IPS-20b (cell line): ENCODE measurements around the gene ETV3L.
A peak's percentile ranks its signal among the peaks of the same experiment; 100 is the strongest.

Experiments used
- H3K27ac ChIP-seq: one replicate; pipeline ENCODE4 v1.5.1; 2013; ENCODE audit warnings: low read length
- H3K27me3 ChIP-seq: 2 replicates; pipeline ENCODE4 v1.6.1; 2013; ENCODE audit warnings: mild to moderate bottlenecking, low read length, inconsistent platforms; ENCODE audit not compliant: insufficient read depth
- H3K36me3 ChIP-seq: 2 replicates; pipeline ENCODE4 v1.6.1; 2013; ENCODE audit warnings: low read depth, mild to moderate bottlenecking, inconsistent platforms, low read length, moderate library complexity; ENCODE audit not compliant: insufficient read depth
- H3K4me1 ChIP-seq: 2 replicates; pipeline ENCODE4 v1.6.1; 2013; ENCODE audit warnings: mild to moderate bottlenecking, control low read depth, inconsistent platforms, low read length, moderate library complexity; ENCODE audit not compliant: insufficient read depth
- H3K4me3 ChIP-seq: 2 replicates; pipeline ENCODE4 v1.5.1; 2013; ENCODE audit warnings: mild to moderate bottlenecking, low read length, inconsistent platforms
- H3K9ac ChIP-seq: 2 replicates; pipeline ENCODE4 v1.6.1; 2013; ENCODE audit warnings: low read depth, mild to moderate bottlenecking, inconsistent platforms, low read length, moderate library complexity
- H3K9me3 ChIP-seq: 2 replicates; pipeline ENCODE4 v1.6.1; 2013; ENCODE audit warnings: mild to moderate bottlenecking, low read depth, low read length, inconsistent platforms; ENCODE audit not compliant: insufficient read depth

ETV3L gene

GRCh38 chr1:157138220-157139051 is 38.8 kb upstream of the ETV3L start, which contains the start of gene ETV3:
TSS of gene ETV3 (minus strand) at chr1:157138395. CDS start at chr1:157136352, 2,043 bp downstream.
- H3K27ac ChIP-seq = peak within 1 kb of the TSS; percentile 73
- peaks cover 27% of the 10 kb centered on the region for H3K36me3 ChIP-seq
- peak within 1 kb of the TSS; percentile 91 for H3K4me3 ChIP-seq
- H3K27me3 ChIP-seq = peaks cover 4% of the 10 kb centered on the region; the same call in 1 of the 2 replicates
- no peaks in the 10 kb centered on the region for H3K9me3 ChIP-seq
- peaks cover 29% of the 10 kb centered on the region for H3K4me1 ChIP-seq
- H3K9ac ChIP-seq = peak within 1 kb of the TSS; percentile 83

- peaks cover 29% of the 10 kb centered on the region for H3K4me1 ChIP-seq
- H3K4me3 ChIP-seq = peak overlapping the region; percentile 91
- H3K27ac ChIP-seq = peak overlapping the region; percentile 24
- no peaks in the 10 kb centered on the region for H3K9me3 ChIP-seq
- H3K36me3 ChIP-seq = peaks cover 35% of the 10 kb centered on the region
- H3K9ac ChIP-seq = peak overlapping the region; percentile 83
- H3K27me3 ChIP-seq = peaks cover 4% of the 10 kb centered on the region; the same call in 1 of the 2 replicates
Observed at GRCh38 chr1:157137408-157138219, 38.0 kb upstream of the ETV3L start.

GRCh38 chr1:157137046-157137407 is 37.4 kb upstream of the ETV3L start:
- Histone ChIP-seq H3K9me3 (no peaks in the 10 kb centered on the region), H3K27me3 (peaks cover 4% of the 10 kb centered on the region; the same call in 1 of the 2 replicates), H3K4me1 (peaks cover 29% of the 10 kb centered on the region), H3K9ac (peak overlapping the region; percentile 83; the same call in 1 of the 2 replicates), H3K27ac (no peak overlapping the region), H3K4me3 (peak overlapping the region; percentile 91), H3K36me3 (peaks cover 41% of the 10 kb centered on the region)

DNA sequence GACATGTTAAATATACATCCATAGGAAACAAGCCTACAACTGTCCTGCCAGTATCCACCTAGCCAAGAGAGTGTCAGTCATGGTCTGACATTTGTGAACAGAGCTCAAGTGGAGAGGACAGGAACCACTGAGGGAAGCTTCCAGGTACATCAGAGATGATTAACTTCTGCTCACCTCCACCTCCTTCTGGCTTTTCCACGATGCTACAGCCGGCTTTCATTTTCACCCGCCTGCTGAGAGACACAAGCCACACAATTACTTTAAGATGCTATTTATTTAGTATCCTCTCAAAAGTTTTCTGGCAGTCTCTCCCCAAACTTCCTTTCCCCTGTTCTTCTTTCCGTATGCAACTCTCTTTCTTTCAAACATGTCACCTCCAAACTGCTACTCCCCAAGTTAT is 36.5 kb upstream of the ETV3L start:
- Histone ChIP-seq H3K9me3 (no peaks in the 10 kb centered on the region), H3K27ac (no peak overlapping the region), H3K27me3 (peaks cover 4% of the 10 kb centered on the region; the same call in 1 of the 2 replicates), H3K9ac (no peak overlapping the region), H3K4me3 (no peak overlapping the region), H3K36me3 (peaks cover 50% of the 10 kb centered on the region), H3K4me1 (peaks cover 29% of the 10 kb centered on the region)

DNA sequence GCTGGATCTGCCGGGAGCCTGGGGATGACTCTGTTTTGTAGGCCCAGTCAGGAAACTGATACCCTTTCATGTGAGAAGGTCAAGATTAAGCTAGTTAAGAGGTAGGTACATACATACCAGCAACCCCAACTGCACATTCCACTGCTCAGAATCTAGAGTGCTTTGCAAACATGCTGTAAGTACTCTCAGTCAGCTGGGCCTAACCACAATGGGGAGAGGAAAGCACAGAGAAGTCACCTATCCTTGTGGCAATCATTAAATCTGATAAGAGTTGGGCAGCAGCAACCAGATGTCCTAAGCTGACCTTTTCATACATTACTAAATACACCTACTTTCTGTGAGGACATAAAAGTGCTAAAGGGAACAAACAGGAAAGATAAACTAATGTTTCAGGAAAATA is 36.0 kb upstream of the ETV3L start:
- Histone ChIP-seq H3K9ac (no peak overlapping the region), H3K4me3 (no peak overlapping the region), H3K27me3 (peaks cover 3% of the 10 kb centered on the region; the same call in 1 of the 2 replicates), H3K4me1 (peaks cover 24% of the 10 kb centered on the region), H3K27ac (no peak overlapping the region), H3K36me3 (peaks cover 55% of the 10 kb centered on the region), H3K9me3 (no peaks in the 10 kb centered on the region)

- no peak overlapping the region for H3K27ac ChIP-seq
- peaks cover 61% of the 10 kb centered on the region for H3K36me3 ChIP-seq
- H3K4me1 ChIP-seq = peaks cover 19% of the 10 kb centered on the region
- no peak overlapping the region for H3K9ac ChIP-seq
- no peaks in the 10 kb centered on the region for H3K9me3 ChIP-seq
- no peak overlapping the region for H3K4me3 ChIP-seq
- H3K27me3 ChIP-seq = no peaks in the 10 kb centered on the region
Observed at GRCh38 chr1:157135070-157135469, 35.5 kb upstream of the ETV3L start.

DNA sequence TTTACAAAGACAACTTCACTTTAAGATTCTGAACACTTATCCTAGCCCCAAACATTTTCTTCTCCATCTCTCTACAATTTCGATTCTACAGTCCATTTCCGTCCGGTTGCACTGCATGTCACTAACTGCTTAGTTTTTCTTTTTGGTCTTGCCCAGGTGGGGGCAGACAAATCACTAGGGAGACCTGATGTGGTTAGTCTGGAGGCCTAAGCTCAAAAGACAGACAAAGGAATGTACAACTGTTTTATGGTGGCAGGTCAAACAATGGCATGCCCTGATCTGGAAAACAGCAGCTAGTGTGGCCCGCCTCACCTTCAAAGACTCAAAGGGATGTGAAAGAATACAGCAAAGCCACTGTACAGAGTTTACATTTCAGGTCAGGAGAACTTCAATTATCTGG is 34.8 kb upstream of the ETV3L start:
- H3K9ac ChIP-seq = no peak overlapping the region
- no peak overlapping the region for H3K27ac ChIP-seq
- H3K4me3 ChIP-seq = no peak overlapping the region
- H3K27me3 ChIP-seq = no peaks in the 10 kb centered on the region
- H3K9me3 ChIP-seq = no peaks in the 10 kb centered on the region
- peaks cover 64% of the 10 kb centered on the region for H3K36me3 ChIP-seq
- peaks cover 14% of the 10 kb centered on the region for H3K4me1 ChIP-seq

DNA sequence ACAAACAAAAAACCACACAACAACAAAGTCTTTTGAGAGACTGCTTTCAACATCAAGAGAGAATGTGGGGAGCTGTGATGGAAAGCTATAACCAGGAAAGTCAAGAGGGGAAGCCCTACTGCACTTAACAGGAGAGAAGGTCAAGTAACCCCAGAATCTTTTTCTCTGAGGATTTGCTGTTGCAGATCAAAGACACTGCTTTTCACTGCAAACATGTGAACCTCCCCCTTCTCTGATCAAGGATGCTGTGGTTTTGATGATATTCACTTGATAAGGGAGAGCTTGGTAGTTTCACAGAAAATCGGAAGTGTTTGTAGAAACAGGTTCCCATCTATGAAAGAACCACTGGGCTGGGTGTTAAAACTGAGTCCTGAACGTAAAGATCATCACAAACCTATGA is 33.8 kb upstream of the ETV3L start:
- H3K27me3 ChIP-seq = no peaks in the 10 kb centered on the region
- H3K27ac ChIP-seq = no peak overlapping the region
- no peak overlapping the region for H3K9ac ChIP-seq
- H3K36me3 ChIP-seq = peaks cover 73% of the 10 kb centered on the region
- no peaks in the 10 kb centered on the region for H3K9me3 ChIP-seq
- H3K4me1 ChIP-seq = peaks cover 10% of the 10 kb centered on the region
- no peak overlapping the region for H3K4me3 ChIP-seq

DNA sequence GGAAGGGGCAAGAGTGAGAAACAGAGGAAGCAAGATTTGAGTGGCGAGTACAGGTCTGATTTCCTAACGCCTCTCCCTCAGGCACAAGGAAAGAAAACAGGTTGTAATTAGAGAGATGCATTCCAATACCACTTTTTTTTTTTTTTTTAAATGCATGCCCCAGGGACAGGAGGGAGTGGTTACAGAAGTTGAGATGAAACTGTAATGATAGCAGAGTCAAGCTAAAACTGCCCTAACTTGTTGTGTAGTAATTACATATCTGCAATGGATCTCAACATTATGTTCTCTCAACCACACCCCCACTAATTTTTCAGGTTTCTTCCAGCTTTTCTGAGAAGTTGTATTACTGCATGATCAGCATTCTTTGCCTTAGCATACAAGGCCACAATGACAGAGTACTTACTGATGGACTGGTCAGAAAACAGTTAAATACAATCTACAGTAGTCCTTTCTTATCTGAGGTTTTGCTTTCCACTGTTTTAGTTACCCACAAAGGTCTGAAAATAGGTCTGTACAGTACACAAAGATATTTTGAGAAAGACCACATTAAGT is 33.1 kb upstream of the ETV3L start:
- Histone ChIP-seq H3K36me3 (peaks cover 80% of the 10 kb centered on the region), H3K4me1 (peaks cover 10% of the 10 kb centered on the region), H3K9ac (no peak overlapping the region)

DNA sequence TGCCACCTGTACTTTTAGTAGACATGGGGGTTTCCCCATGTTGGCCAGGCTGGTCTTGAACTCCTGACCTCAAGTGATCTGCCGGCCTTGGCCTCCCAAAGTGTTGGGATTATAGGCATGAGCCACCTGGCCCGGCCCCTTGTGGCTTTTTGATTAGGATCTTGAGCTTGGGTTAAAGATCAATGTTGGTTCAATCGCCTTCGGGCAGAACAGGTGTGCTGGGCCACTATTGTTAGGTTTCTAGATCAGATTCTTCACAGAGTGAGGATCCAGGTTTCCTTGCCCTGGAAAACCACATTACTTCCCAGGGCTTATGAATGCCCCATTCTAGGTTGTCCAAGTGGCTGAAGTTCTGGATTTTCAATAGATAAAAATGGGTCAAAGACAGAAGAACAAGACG is 32.5 kb upstream of the ETV3L start:
- no peaks in the 10 kb centered on the region for H3K9me3 ChIP-seq
- H3K36me3 ChIP-seq = peaks cover 86% of the 10 kb centered on the region
- H3K4me1 ChIP-seq = peaks cover 9% of the 10 kb centered on the region
- H3K4me3 ChIP-seq = no peak overlapping the region
- no peak overlapping the region for H3K9ac ChIP-seq
- H3K27ac ChIP-seq = no peak overlapping the region
- no peaks in the 10 kb centered on the region for H3K27me3 ChIP-seq

More for the DNA sequence above, 33.1 kb upstream of the ETV3L start:
- Histone ChIP-seq H3K27me3 (no peaks in the 10 kb centered on the region), H3K4me3 (no peak overlapping the region), H3K27ac (no peak overlapping the region), H3K9me3 (no peaks in the 10 kb centered on the region)

GRCh38 chr1:157131281-157131680 is 31.7 kb upstream of the ETV3L start:
- Histone ChIP-seq H3K4me3 (no peak overlapping the region), H3K27ac (no peak overlapping the region), H3K4me1 (peaks cover 1% of the 10 kb centered on the region), H3K9me3 (no peaks in the 10 kb centered on the region), H3K9ac (no peak overlapping the region), H3K27me3 (no peaks in the 10 kb centered on the region), H3K36me3 (peaks cover 92% of the 10 kb centered on the region)
